ENCODE measurements around the gene PAX4. TPM values are rescaled to one million over a fixed set of nuclear protein-coding genes. Genes with fewer than 3 reads are reported as not detected.

The PAX4 gene
- polyA plus RNA-seq, 1 donor from 2014 or later, result not detected

- Histone ChIP-seq H3K27ac (ENCODE audit: low read length) (no peak overlapping the region), H3K9me3 (ENCODE audit: low read length) (no peaks in the 10 kb centered on the region), H3K27me3 (ENCODE audit: insufficient read depth, low read depth, low read length) (no peaks in the 10 kb centered on the region), H3F3A (ENCODE audit: insufficient read depth, low read length, poor library complexity, severe bottlenecking) (no peaks in the 10 kb centered on the region), H3K36me3 (ENCODE audit: insufficient read depth, low read length) (no peaks in the 10 kb centered on the region), H2AFZ (ENCODE audit: low read depth, low read length) (no peak overlapping the region), H3K4me3 (ENCODE audit: low read length) (no peak overlapping the region), H3K9ac (ENCODE audit: low read length) (no peak overlapping the region), H3K9me2 (ENCODE audit: insufficient read depth, low read length) (no peaks in the 10 kb centered on the region), H4K20me1 (ENCODE audit: insufficient read depth) (no peaks in the 10 kb centered on the region), H3K4me2 (ENCODE audit: low read length) (no peak overlapping the region), H3K79me2 (replicated peaks; ENCODE audit: insufficient read depth, low read length) (peaks cover 6% of the 10 kb centered on the region)
- TF ChIP-seq TAF1 (IDR thresholded peaks at IDR 0.05; ENCODE audit: low read depth), result no peak
- TF ChIP-seq SMC3 (conservative IDR thresholded peaks at IDR 0.05; ENCODE audit: poor library complexity), result no peak
- no peak for TF ChIP-seq POLR2AphosphoS5 (IDR thresholded peaks at IDR 0.05)
- no peak for TF ChIP-seq EZH2 (IDR thresholded peaks at IDR 0.05; ENCODE audit: borderline replicate concordance, insufficient read depth, low read length, poor library complexity, severe bottlenecking)
- no peak for TF ChIP-seq RAD21 (conservative IDR thresholded peaks at IDR 0.05)
These were observed 23.5 kb downstream of the PAX4 start for GRCh38 chr7:127594490-127594889.

DNA sequence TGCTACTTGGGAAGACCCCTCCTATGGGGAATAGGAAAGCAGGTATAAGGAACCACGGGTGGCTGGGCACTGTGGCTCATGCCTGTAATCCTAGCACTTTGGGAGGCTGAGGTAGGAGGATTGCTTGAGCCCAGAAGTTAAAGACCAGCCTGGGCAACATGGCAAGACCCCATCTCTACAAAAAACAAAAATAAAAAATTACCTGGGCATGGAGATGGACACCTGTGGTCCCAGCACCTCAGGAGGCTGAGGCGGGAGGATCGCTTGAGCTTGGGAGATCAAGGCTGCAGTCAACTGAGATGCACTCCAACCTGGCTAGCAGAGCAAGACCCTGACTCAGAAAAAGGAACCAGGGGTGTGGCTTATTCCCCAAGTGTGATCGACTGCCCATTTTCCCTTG is 25.4 kb downstream of the PAX4 start:
- Histone ChIP-seq H3K9me3 (ENCODE audit: low read length) (no peaks in the 10 kb centered on the region), H3F3A (ENCODE audit: insufficient read depth, low read length, poor library complexity, severe bottlenecking) (no peaks in the 10 kb centered on the region), H3K4me2 (ENCODE audit: low read length) (no peak overlapping the region), H3K9me2 (ENCODE audit: insufficient read depth, low read length) (no peaks in the 10 kb centered on the region), H3K9ac (ENCODE audit: low read length) (no peak overlapping the region), H3K36me3 (ENCODE audit: insufficient read depth, low read length) (no peaks in the 10 kb centered on the region), H3K4me3 (ENCODE audit: low read length) (no peak overlapping the region), H4K20me1 (ENCODE audit: insufficient read depth) (no peaks in the 10 kb centered on the region), H3K27me3 (ENCODE audit: insufficient read depth, low read depth, low read length) (no peaks in the 10 kb centered on the region), H3K27ac (ENCODE audit: low read length) (no peak overlapping the region), H3K79me2 (replicated peaks; ENCODE audit: insufficient read depth, low read length) (peaks cover 12% of the 10 kb centered on the region), H2AFZ (ENCODE audit: low read depth, low read length) (no peak overlapping the region)
- TF ChIP-seq MXI1 (conservative IDR thresholded peaks at IDR 0.05; ENCODE audit: poor library complexity, severe bottlenecking) (no peak), EZH2 (IDR thresholded peaks at IDR 0.05; ENCODE audit: borderline replicate concordance, insufficient read depth, low read length, poor library complexity, severe bottlenecking) (no peak), EP300 (conservative IDR thresholded peaks at IDR 0.05; ENCODE audit: poor library complexity, severe bottlenecking) (no peak), TAF1 (IDR thresholded peaks at IDR 0.05; ENCODE audit: low read depth) (no peak), POLR2AphosphoS5 (IDR thresholded peaks at IDR 0.05) (no peak)
- TF ChIP-seq, protein P1, sequence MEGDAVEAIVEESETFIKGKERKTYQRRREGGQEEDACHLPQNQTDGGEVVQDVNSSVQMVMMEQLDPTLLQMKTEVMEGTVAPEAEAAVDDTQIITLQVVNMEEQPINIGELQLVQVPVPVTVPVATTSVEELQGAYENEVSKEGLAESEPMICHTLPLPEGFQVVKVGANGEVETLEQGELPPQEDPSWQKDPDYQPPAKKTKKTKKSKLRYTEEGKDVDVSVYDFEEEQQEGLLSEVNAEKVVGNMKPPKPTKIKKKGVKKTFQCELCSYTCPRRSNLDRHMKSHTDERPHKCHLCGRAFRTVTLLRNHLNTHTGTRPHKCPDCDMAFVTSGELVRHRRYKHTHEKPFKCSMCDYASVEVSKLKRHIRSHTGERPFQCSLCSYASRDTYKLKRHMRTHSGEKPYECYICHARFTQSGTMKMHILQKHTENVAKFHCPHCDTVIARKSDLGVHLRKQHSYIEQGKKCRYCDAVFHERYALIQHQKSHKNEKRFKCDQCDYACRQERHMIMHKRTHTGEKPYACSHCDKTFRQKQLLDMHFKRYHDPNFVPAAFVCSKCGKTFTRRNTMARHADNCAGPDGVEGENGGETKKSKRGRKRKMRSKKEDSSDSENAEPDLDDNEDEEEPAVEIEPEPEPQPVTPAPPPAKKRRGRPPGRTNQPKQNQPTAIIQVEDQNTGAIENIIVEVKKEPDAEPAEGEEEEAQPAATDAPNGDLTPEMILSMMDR (IDR thresholded peaks at IDR 0.05; ENCODE audit: poor library complexity, severe bottlenecking), result no peak
- TF ChIP-seq, protein P2, sequence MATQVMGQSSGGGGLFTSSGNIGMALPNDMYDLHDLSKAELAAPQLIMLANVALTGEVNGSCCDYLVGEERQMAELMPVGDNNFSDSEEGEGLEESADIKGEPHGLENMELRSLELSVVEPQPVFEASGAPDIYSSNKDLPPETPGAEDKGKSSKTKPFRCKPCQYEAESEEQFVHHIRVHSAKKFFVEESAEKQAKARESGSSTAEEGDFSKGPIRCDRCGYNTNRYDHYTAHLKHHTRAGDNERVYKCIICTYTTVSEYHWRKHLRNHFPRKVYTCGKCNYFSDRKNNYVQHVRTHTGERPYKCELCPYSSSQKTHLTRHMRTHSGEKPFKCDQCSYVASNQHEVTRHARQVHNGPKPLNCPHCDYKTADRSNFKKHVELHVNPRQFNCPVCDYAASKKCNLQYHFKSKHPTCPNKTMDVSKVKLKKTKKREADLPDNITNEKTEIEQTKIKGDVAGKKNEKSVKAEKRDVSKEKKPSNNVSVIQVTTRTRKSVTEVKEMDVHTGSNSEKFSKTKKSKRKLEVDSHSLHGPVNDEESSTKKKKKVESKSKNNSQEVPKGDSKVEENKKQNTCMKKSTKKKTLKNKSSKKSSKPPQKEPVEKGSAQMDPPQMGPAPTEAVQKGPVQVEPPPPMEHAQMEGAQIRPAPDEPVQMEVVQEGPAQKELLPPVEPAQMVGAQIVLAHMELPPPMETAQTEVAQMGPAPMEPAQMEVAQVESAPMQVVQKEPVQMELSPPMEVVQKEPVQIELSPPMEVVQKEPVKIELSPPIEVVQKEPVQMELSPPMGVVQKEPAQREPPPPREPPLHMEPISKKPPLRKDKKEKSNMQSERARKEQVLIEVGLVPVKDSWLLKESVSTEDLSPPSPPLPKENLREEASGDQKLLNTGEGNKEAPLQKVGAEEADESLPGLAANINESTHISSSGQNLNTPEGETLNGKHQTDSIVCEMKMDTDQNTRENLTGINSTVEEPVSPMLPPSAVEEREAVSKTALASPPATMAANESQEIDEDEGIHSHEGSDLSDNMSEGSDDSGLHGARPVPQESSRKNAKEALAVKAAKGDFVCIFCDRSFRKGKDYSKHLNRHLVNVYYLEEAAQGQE (IDR thresholded peaks at IDR 0.05; ENCODE audit: borderline replicate concordance), result no peak

GRCh38 chr7:127591591-127591990 is 26.4 kb downstream of the PAX4 start:
- Histone ChIP-seq H3K27ac (ENCODE audit: low read length) (no peak overlapping the region), H3K9ac (ENCODE audit: low read length) (no peak overlapping the region), H3K9me2 (ENCODE audit: insufficient read depth, low read length) (no peaks in the 10 kb centered on the region), H3K4me2 (ENCODE audit: low read length) (no peak overlapping the region), H2AFZ (ENCODE audit: low read depth, low read length) (no peak overlapping the region), H4K20me1 (ENCODE audit: insufficient read depth) (no peaks in the 10 kb centered on the region), H3K4me3 (ENCODE audit: low read length) (no peak overlapping the region), H3F3A (ENCODE audit: insufficient read depth, low read length, poor library complexity, severe bottlenecking) (no peaks in the 10 kb centered on the region), H3K27me3 (ENCODE audit: insufficient read depth, low read depth, low read length) (no peaks in the 10 kb centered on the region), H3K9me3 (ENCODE audit: low read length) (no peaks in the 10 kb centered on the region), H3K79me2 (replicated peaks; ENCODE audit: insufficient read depth, low read length) (peaks cover 12% of the 10 kb centered on the region), H3K36me3 (ENCODE audit: insufficient read depth, low read length) (no peaks in the 10 kb centered on the region)
- TF ChIP-seq TAF1 (IDR thresholded peaks at IDR 0.05; ENCODE audit: low read depth), result no peak
- TF ChIP-seq EZH2 (IDR thresholded peaks at IDR 0.05; ENCODE audit: borderline replicate concordance, insufficient read depth, low read length, poor library complexity, severe bottlenecking), result no peak
- TF ChIP-seq RAD21 (conservative IDR thresholded peaks at IDR 0.05), result no peak
- TF ChIP-seq, protein P2 (IDR thresholded peaks at IDR 0.05; ENCODE audit: borderline replicate concordance), result no peak
- TF ChIP-seq, protein P1 (IDR thresholded peaks at IDR 0.05; ENCODE audit: poor library complexity, severe bottlenecking), result no peak
- no peak for TF ChIP-seq SMC3 (conservative IDR thresholded peaks at IDR 0.05; ENCODE audit: poor library complexity)
- no peak for TF ChIP-seq POLR2AphosphoS5 (IDR thresholded peaks at IDR 0.05)
- TF ChIP-seq MXI1 (conservative IDR thresholded peaks at IDR 0.05; ENCODE audit: poor library complexity, severe bottlenecking), result no peak
- no peak for TF ChIP-seq EP300 (conservative IDR thresholded peaks at IDR 0.05; ENCODE audit: poor library complexity, severe bottlenecking)

Data from neural cell (in vitro differentiated cells).